ENCODE measurements around the gene CDH23. TPM values are rescaled to one million over a fixed set of nuclear protein-coding genes. Genes with fewer than 3 reads are reported as not detected.

Gene CDH23
- total RNA-seq, 1 donor: 0.36 TPM

DNA sequence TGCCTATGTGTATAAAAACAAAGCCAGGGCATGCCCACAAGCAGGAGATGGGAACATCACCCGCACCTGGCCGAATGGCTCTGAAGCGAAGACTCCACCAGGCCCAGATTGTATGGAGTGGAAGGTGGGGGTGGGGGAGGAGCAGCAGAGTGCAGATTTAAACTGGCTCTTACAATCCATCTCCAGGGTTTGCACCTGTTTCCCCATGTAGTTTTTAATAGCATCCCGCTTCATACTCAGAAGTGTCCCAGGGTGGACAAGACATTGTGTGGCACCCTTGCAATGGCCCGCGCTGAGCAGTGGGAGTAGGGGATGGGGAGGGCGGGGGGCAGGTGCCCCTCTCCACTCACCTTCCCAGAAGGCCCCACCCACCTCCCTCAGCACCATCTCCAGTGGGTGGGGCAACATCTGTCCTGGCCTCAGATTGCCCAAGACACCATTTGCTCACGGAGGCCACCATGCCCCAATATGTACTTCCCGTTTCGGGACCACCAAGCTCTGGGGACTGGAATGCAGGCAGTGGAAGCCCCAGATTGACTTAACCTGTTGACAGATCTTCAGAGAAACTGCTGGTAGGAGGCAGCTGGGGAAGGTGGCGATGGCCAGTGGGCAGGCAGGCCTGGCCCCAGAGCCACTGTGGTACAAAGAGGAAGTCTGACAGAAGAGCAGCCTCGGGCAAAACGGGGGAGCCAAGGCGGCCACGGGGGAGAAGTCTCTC lies 353.6 kb downstream of the CDH23 start:
- no peak for DNase-seq (ENCODE audit: insufficient read length, low spot score, missing footprints)
- Histone ChIP-seq H3K9me3 (ENCODE audit: low read depth, low read length) (no peaks in the 10 kb centered on the region), H3K4me1 (ENCODE audit: insufficient read depth, low read length) (no peaks in the 10 kb centered on the region), H2AFZ (ENCODE audit: low read length) (no peak overlapping the region), H3K4me3 (ENCODE audit: insufficient read depth, low read length) (no peak overlapping the region), H3K27ac (ENCODE audit: low read depth, low read length) (no peak overlapping the region), H3K79me2 (ENCODE audit: insufficient read depth, low read length) (no peaks in the 10 kb centered on the region), H4K20me1 (ENCODE audit: insufficient read depth, low read length) (peaks cover 6% of the 10 kb centered on the region), H3K4me2 (ENCODE audit: insufficient read depth, low read length) (no peak overlapping the region), H3K27me3 (ENCODE audit: insufficient read depth, low read length) (no peaks in the 10 kb centered on the region), H3K36me3 (ENCODE audit: insufficient read depth, low read length) (peaks cover 18% of the 10 kb centered on the region)
- TF ChIP-seq, protein P1, sequence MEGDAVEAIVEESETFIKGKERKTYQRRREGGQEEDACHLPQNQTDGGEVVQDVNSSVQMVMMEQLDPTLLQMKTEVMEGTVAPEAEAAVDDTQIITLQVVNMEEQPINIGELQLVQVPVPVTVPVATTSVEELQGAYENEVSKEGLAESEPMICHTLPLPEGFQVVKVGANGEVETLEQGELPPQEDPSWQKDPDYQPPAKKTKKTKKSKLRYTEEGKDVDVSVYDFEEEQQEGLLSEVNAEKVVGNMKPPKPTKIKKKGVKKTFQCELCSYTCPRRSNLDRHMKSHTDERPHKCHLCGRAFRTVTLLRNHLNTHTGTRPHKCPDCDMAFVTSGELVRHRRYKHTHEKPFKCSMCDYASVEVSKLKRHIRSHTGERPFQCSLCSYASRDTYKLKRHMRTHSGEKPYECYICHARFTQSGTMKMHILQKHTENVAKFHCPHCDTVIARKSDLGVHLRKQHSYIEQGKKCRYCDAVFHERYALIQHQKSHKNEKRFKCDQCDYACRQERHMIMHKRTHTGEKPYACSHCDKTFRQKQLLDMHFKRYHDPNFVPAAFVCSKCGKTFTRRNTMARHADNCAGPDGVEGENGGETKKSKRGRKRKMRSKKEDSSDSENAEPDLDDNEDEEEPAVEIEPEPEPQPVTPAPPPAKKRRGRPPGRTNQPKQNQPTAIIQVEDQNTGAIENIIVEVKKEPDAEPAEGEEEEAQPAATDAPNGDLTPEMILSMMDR (IDR thresholded peaks at IDR 0.05; ENCODE audit: extremely low read depth, low read depth, low read length): no peak

DNA sequence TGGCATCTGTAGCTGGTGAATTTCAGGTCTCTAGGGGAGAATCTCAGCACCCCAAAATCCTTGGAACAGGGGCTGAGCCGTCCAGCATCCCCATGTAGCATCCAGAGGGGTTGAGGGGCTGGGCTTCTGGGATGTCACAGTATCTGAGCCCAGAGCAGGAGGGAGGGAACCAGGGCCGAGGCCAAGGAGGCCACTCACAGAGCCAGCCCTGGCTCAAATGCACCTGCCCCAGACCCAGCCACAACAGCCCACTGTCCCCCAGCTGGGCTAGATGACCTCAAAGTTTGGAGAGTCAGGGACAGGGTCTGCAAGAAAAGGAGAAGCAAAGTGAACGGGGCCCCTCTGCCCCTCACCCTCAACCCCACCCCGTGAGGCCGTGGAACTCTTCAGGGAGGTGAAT lies 354.3 kb downstream of the CDH23 start:
- no peak overlapping the region for H2AFZ ChIP-seq (ENCODE audit: low read length)
- H3K79me2 ChIP-seq (ENCODE audit: insufficient read depth, low read length): no peaks in the 10 kb centered on the region
- no peak overlapping the region for H3K27ac ChIP-seq (ENCODE audit: low read depth, low read length)
- no peaks in the 10 kb centered on the region for H3K27me3 ChIP-seq (ENCODE audit: insufficient read depth, low read length)
- no peaks in the 10 kb centered on the region for H3K4me1 ChIP-seq (ENCODE audit: insufficient read depth, low read length)
- no peak for DNase-seq (ENCODE audit: insufficient read length, low spot score, missing footprints)
- H3K9me3 ChIP-seq (ENCODE audit: low read depth, low read length): no peaks in the 10 kb centered on the region
- peaks cover 18% of the 10 kb centered on the region for H3K36me3 ChIP-seq (ENCODE audit: insufficient read depth, low read length)
- H3K4me3 ChIP-seq (ENCODE audit: insufficient read depth, low read length): no peak overlapping the region
- peaks cover 6% of the 10 kb centered on the region for H4K20me1 ChIP-seq (ENCODE audit: insufficient read depth, low read length)
- TF ChIP-seq, protein P1 (IDR thresholded peaks at IDR 0.05; ENCODE audit: extremely low read depth, low read depth, low read length): no peak
- no peak overlapping the region for H3K4me2 ChIP-seq (ENCODE audit: insufficient read depth, low read length)

DNA sequence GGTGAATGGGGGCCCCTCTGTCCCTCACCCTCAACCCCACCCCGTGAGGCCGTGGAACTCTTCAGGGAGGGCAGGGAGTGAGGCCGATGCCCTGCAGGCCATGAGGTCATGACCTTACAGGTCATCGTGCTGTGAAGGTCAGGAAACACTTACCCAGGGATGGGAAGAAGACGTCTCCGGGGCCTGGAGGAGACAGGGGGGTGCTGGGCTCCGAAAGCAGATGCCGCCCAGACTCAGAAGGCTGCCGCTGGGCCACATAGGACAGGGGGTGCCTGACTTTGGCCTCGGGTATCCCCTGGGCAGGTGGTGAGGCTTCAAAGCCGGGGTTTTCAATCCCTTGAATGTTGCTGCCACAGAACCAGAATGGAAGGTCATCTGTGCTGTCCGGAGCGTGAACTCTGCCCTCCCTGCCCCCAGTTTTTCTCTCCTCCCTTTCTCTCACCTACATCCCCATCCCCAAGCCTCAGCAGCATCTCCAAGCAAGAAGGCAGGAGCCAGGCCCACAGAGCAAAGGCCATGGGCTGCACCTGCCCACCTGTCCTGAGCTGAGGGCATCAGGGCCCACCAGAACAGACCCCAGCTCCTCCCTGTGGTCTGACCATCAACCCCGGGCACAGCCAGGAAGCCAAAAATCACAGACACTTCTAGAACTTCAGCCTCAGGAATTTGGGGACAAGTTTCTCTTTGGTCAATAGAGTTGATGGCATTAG lies 354.9 kb downstream of the CDH23 start:
- TF ChIP-seq, protein P1 (IDR thresholded peaks at IDR 0.05; ENCODE audit: extremely low read depth, low read depth, low read length): no peak
- peaks cover 18% of the 10 kb centered on the region for H3K36me3 ChIP-seq (ENCODE audit: insufficient read depth, low read length)

GRCh38 chr10:71752391-71753090 lies 355.8 kb downstream of the CDH23 start:
- no peak overlapping the region for H3K27ac ChIP-seq (ENCODE audit: low read depth, low read length)
- H3K36me3 ChIP-seq (ENCODE audit: insufficient read depth, low read length): peaks cover 18% of the 10 kb centered on the region
- no peak overlapping the region for H3K4me2 ChIP-seq (ENCODE audit: insufficient read depth, low read length)
- no peak overlapping the region for H2AFZ ChIP-seq (ENCODE audit: low read length)
- H4K20me1 ChIP-seq (ENCODE audit: insufficient read depth, low read length): peaks cover 6% of the 10 kb centered on the region
- H3K4me3 ChIP-seq (ENCODE audit: insufficient read depth, low read length): no peak overlapping the region
- H3K79me2 ChIP-seq (ENCODE audit: insufficient read depth, low read length): no peaks in the 10 kb centered on the region
- TF ChIP-seq, protein P1 (IDR thresholded peaks at IDR 0.05; ENCODE audit: extremely low read depth, low read depth, low read length): no peak
- H3K4me1 ChIP-seq (ENCODE audit: insufficient read depth, low read length): no peaks in the 10 kb centered on the region
- no peaks in the 10 kb centered on the region for H3K9me3 ChIP-seq (ENCODE audit: low read depth, low read length)
- H3K27me3 ChIP-seq (ENCODE audit: insufficient read depth, low read length): no peaks in the 10 kb centered on the region
- no peak for DNase-seq (ENCODE audit: insufficient read length, low spot score, missing footprints)

More for the DNA sequence above, 354.9 kb downstream of the CDH23 start:
- H4K20me1 ChIP-seq (ENCODE audit: insufficient read depth, low read length): peaks cover 6% of the 10 kb centered on the region
- DNase-seq (ENCODE audit: insufficient read length, low spot score, missing footprints): no peak
- no peaks in the 10 kb centered on the region for H3K79me2 ChIP-seq (ENCODE audit: insufficient read depth, low read length)
- no peak overlapping the region for H3K27ac ChIP-seq (ENCODE audit: low read depth, low read length)
- H3K4me1 ChIP-seq (ENCODE audit: insufficient read depth, low read length): no peaks in the 10 kb centered on the region
- H3K27me3 ChIP-seq (ENCODE audit: insufficient read depth, low read length): no peaks in the 10 kb centered on the region
- H3K4me2 ChIP-seq (ENCODE audit: insufficient read depth, low read length): no peak overlapping the region
- H3K9me3 ChIP-seq (ENCODE audit: low read depth, low read length): no peaks in the 10 kb centered on the region
- H2AFZ ChIP-seq (ENCODE audit: low read length): no peak overlapping the region
- no peak overlapping the region for H3K4me3 ChIP-seq (ENCODE audit: insufficient read depth, low read length)
